Right lobe of liver (tissue), 6 donors: ENCODE results near the gene SUGCT. TPM values are rescaled to one million over a fixed set of nuclear protein-coding genes. Genes with fewer than 3 reads are reported as not detected.

Source experiments
- ATAC-seq, 4 donors: fragments of 200-7000 bp; cut with Tn5 transposase; one replicate each; pipeline ENCODE4 v1.9.1; 2020; ENCODE audit warnings: mild to moderate bottlenecking in 4 of 4, moderate library complexity in 4 of 4
- DNase-seq, 3 donors: peaks; one replicate each; pipeline ENCODE4 v3.0.0-alpha.2; 2020
- H3K27ac ChIP-seq, 3 donors: fragments of 200-600 bp; one replicate each; pipeline ENCODE4 v1.8.0; 2022
- H3K27me3 ChIP-seq, 2 donors: fragments of 200-600 bp; one replicate each; pipeline ENCODE4 v1.8.0; 2022
- H3K36me3 ChIP-seq, 4 donors: fragments of 200-600 bp; sonication (generic) in 1 of 4; one replicate each; pipeline versions ENCODE4 v1.5.1 to v1.8.0; 2017 to 2022; ENCODE audit warnings: control low read depth in 1 of 4
- H3K4me1 ChIP-seq, 4 donors: fragments of 200-600 bp; sonication (generic) in 1 of 4; one replicate each; pipeline versions ENCODE4 v1.5.1 to v1.8.0; 2017 to 2022; ENCODE audit warnings: control low read depth in 1 of 4
- H3K4me3 ChIP-seq, 3 donors: fragments of 200-600 bp; one replicate each; pipeline ENCODE4 v1.8.0; 2022
- H3K9me3 ChIP-seq, 4 donors: fragments of 200-600 bp; sonication (generic) in 1 of 4; one replicate each; pipeline versions ENCODE4 v1.5.1 to v1.8.0; 2017 to 2022; ENCODE audit warnings: control low read depth in 1 of 4
- POLR2A ChIP-seq: fragments of 450-650 bp; IDR thresholded peaks from one replicate; pipeline ENCODE4 v1.6.1; 2017; ENCODE audit warnings: antibody characterized with exemption, mild to moderate bottlenecking
- WGBS: methylation state at CpG from one replicate; pipeline ENCODE4 v1.1.6; 2018; ENCODE audit warnings: low coverage, low lambda C conversion rate; ENCODE audit not compliant: insufficient coverage; ENCODE audit errors: missing lambda C conversion rate; 5-methylcytosine and 5-hydroxymethylcytosine counted together
- intact Hi-C, 2 donors: fragments of 100-400 bp; cut with DNase I; formaldehyde crosslinking; loops; one replicate each; pipeline versions ENCODE4 v1.11.2 to v1.14.1; 2022
- total RNA-seq, 6 experiments: library from RNA; depleted of rRNA in 2 of 6; stranded (reverse); fragments of >200 nt in 2 of 6; fragmentation: NEBNext Ultra II Directional in 3 of 6; extraction: Animal tissue kit (Norgen Biotek cat#: 25700) in 3 of 6; gene quantifications; one replicate each; pipeline versions ENCODE4 v1.1.0 to v1.2.4, GENCODE V29; 2016 to 2023
- TF ChIP-seq, protein P1 (sequence below), 4 donors: fragments of 200-600 bp in 3 of 4; fragments of 450-650 bp in 1 of 4; IDR thresholded peaks; one replicate each; pipeline versions ENCODE4 v1.5.1 to v1.8.0; 2016 to 2022; ENCODE audit warnings: antibody characterized with exemption in 4 of 4, mild to moderate bottlenecking in 2 of 4
- donor health status: DM: no; HTN: yes; CAD: no.
- donor health status: DM: no; HTN: no; CAD: no.
- donor health status: DM: no; HTN: no; CAD: no.
- donor health status: DM: no; HTN: yes; CAD: no.
- donor health status: DM: no; HTN: yes; CAD: no.

Gene SUGCT
- total RNA-seq, 6 experiments from 2014 or later = 10.1 to 21.0 (median 14.2) TPM

GRCh38 chr7:40483630-40484029 is 348.8 kb downstream of the SUGCT start:
- peak in 1 of 4 donors; percentile 40 for ATAC-seq
- no peak for DNase-seq
- Histone ChIP-seq H3K36me3 (no peaks in the 10 kb centered on the region), H3K9me3 (no peaks in the 10 kb centered on the region), H3K27me3 (no peaks in the 10 kb centered on the region), H3K4me1 (no peaks in the 10 kb centered on the region), H3K4me3 (no peak overlapping the region), H3K27ac (no peak overlapping the region)
- intact Hi-C loops = no loop called here
- 64% methylated on average over 1 of the region's 1 CpG for WGBS
- TF ChIP-seq POLR2A = no peak
- TF ChIP-seq, protein P1, sequence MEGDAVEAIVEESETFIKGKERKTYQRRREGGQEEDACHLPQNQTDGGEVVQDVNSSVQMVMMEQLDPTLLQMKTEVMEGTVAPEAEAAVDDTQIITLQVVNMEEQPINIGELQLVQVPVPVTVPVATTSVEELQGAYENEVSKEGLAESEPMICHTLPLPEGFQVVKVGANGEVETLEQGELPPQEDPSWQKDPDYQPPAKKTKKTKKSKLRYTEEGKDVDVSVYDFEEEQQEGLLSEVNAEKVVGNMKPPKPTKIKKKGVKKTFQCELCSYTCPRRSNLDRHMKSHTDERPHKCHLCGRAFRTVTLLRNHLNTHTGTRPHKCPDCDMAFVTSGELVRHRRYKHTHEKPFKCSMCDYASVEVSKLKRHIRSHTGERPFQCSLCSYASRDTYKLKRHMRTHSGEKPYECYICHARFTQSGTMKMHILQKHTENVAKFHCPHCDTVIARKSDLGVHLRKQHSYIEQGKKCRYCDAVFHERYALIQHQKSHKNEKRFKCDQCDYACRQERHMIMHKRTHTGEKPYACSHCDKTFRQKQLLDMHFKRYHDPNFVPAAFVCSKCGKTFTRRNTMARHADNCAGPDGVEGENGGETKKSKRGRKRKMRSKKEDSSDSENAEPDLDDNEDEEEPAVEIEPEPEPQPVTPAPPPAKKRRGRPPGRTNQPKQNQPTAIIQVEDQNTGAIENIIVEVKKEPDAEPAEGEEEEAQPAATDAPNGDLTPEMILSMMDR (IDR thresholded peaks at IDR 0.05) = peak in 2 of 4 donors; percentile 18 to 21

GRCh38 chr7:40489844-40490602 is 355.2 kb downstream of the SUGCT start:
- intact Hi-C loops = no loop called here
- WGBS = 100% methylated on average over 1 of the region's 2 CpGs
- Histone ChIP-seq H3K4me3 (no peak overlapping the region), H3K27me3 (no peaks in the 10 kb centered on the region), H3K9me3 (no peaks in the 10 kb centered on the region), H3K4me1 (no peaks in the 10 kb centered on the region), H3K27ac (no peak overlapping the region), H3K36me3 (no peaks in the 10 kb centered on the region)
- no peak for DNase-seq
- TF ChIP-seq, protein P1 (IDR thresholded peaks at IDR 0.05) = no peak
- TF ChIP-seq POLR2A = no peak
- no peak for ATAC-seq

DNA sequence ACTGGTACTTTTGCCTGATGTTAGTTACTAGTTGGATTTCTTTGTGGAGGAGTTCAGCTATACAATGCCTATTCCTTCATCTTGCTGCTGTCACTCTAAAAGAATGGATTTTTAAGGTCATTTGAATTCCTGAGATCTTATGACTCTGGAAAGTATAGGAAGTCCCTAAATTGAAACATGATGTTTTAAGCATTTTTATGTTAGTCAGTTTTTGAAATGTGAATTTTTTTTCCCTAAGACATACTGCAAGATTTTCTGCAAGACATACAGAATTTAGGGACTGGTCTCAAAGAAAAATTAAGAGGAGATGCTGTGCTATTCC is 355.8 kb downstream of the SUGCT start:
- H3K27me3 ChIP-seq = no peaks in the 10 kb centered on the region

GRCh38 chr7:40492946-40493345 is 358.1 kb downstream of the SUGCT start:
- Histone ChIP-seq H3K27ac (no peak overlapping the region), H3K4me1 (no peaks in the 10 kb centered on the region), H3K27me3 (no peaks in the 10 kb centered on the region), H3K36me3 (no peaks in the 10 kb centered on the region), H3K9me3 (no peaks in the 10 kb centered on the region), H3K4me3 (no peak overlapping the region)
- ATAC-seq (no peak), DNase-seq (no peak)
- intact Hi-C loops = no loop called here
- TF ChIP-seq, protein P1 (IDR thresholded peaks at IDR 0.05) = no peak
- no peak for TF ChIP-seq POLR2A
- 83% methylated on average over 4 of the region's 4 CpGs for WGBS

More for the DNA sequence above, 355.8 kb downstream of the SUGCT start:
- Histone ChIP-seq H3K36me3 (no peaks in the 10 kb centered on the region), H3K4me3 (no peak overlapping the region), H3K27ac (no peak overlapping the region), H3K4me1 (no peaks in the 10 kb centered on the region), H3K9me3 (no peaks in the 10 kb centered on the region)
- DNase-seq (no peak), ATAC-seq (no peak)
- TF ChIP-seq, protein P1 (IDR thresholded peaks at IDR 0.05) = no peak
- TF ChIP-seq POLR2A = no peak
- intact Hi-C loops = no loop called here
